DOHH2 (cell line): ENCODE measurements around the gene CD151.
A peak's percentile ranks its signal among the peaks of the same experiment; 100 is the strongest.

Experiments used
- H3F3A ChIP-seq: fragments of 200-600 bp; sonication (generic), shearing (Covaris generic); 2 replicates; pipeline ENCODE4 v1.6.0; 2016; ENCODE audit warnings: antibody characterized with exemption, mild to moderate bottlenecking; ENCODE audit not compliant: control insufficient read depth, insufficient read depth
- H3K27ac ChIP-seq: fragments of 200-600 bp; sonication (generic); 2 replicates; pipeline ENCODE4 v1.5.1; 2014; ENCODE audit warnings: low read depth, mild to moderate bottlenecking, low read length, moderate library complexity
- H3K27me3 ChIP-seq: fragments of 200-600 bp; sonication (generic); 2 replicates; pipeline ENCODE4 v1.6.1; 2014; ENCODE audit warnings: mild to moderate bottlenecking, low read length, mixed read lengths; ENCODE audit not compliant: control insufficient read depth
- H3K36me3 ChIP-seq: fragments of 200-600 bp; sonication (generic); 2 replicates; pipeline ENCODE4 v1.6.1; 2014; ENCODE audit warnings: mild to moderate bottlenecking, low read length, moderate library complexity, mixed read lengths; ENCODE audit not compliant: control insufficient read depth
- H3K4me1 ChIP-seq: fragments of 200-600 bp; sonication (generic); 2 replicates; pipeline ENCODE4 v1.6.1; 2014; ENCODE audit warnings: mild to moderate bottlenecking, low read length, mixed read lengths; ENCODE audit not compliant: control insufficient read depth
- H3K4me2 ChIP-seq: fragments of 200-600 bp; sonication (generic); 2 replicates; pipeline ENCODE4 v1.6.0; 2014; ENCODE audit warnings: mild to moderate bottlenecking, low read length, moderate library complexity
- H3K4me3 ChIP-seq: fragments of 200-600 bp; sonication (generic); 2 replicates; pipeline ENCODE4 v1.5.1; 2014; ENCODE audit warnings: mild to moderate bottlenecking, low read length, mixed read lengths
- H3K79me2 ChIP-seq: fragments of 200-600 bp; sonication (generic); 2 replicates; pipeline ENCODE4 v1.6.1; 2014; ENCODE audit warnings: mild to moderate bottlenecking, low read length, mixed read lengths; ENCODE audit not compliant: control insufficient read depth
- H3K9me2 ChIP-seq: fragments of 200-600 bp; sonication (generic); replicated peaks from 2 replicates; pipeline ENCODE4 v1.6.1; 2014; ENCODE audit warnings: mild to moderate bottlenecking, low read length, mixed read lengths; ENCODE audit not compliant: control insufficient read depth
- H3K9me3 ChIP-seq: fragments of 200-600 bp; sonication (generic); 2 replicates; pipeline ENCODE4 v1.6.1; 2014; ENCODE audit warnings: antibody characterized with exemption, low read length, mixed read lengths; ENCODE audit not compliant: control insufficient read depth, insufficient read depth
- H4K20me1 ChIP-seq: fragments of 200-600 bp; sonication (generic); 2 replicates; pipeline ENCODE4 v1.6.0; 2014; ENCODE audit warnings: low read depth, mild to moderate bottlenecking, antibody characterized with exemption, low read length, moderate library complexity; ENCODE audit not compliant: control insufficient read depth, insufficient read depth
- CTCF ChIP-seq: fragments of 200-600 bp; sonication (generic); IDR thresholded peaks from one replicate; pipeline ENCODE4 v1.5.1; 2014; ENCODE audit warnings: antibody characterized with exemption, mild to moderate bottlenecking, low read depth, low read length; ENCODE audit not compliant: poor library complexity, severe bottlenecking
- EZH2phosphoT487 ChIP-seq: fragments of 200-600 bp; sonication (generic); IDR thresholded peaks from 2 replicates; pipeline ENCODE4 v1.6.1; 2017; ENCODE audit warnings: borderline replicate concordance, mild to moderate bottlenecking, antibody characterized with exemption, low read length, moderate library complexity, mixed read lengths

The CD151 gene

GRCh38 chr11:831118-831864 lies 1.5 kb upstream of the CD151 start:
- no peaks in the 10 kb centered on the region for H3K9me3 ChIP-seq
- H3F3A ChIP-seq: no peaks in the 10 kb centered on the region; the same call in 1 of the 2 replicates
- no peaks in the 10 kb centered on the region for H3K9me2 ChIP-seq
- H3K4me3 ChIP-seq: no peak overlapping the region
- H4K20me1 ChIP-seq: no peaks in the 10 kb centered on the region; the same call in 1 of the 2 replicates
- no peak overlapping the region for H3K27ac ChIP-seq
- H3K4me2 ChIP-seq: peak overlapping the region; percentile 62
- H3K36me3 ChIP-seq: no peaks in the 10 kb centered on the region
- peaks cover 60% of the 10 kb centered on the region for H3K4me1 ChIP-seq
- H3K79me2 ChIP-seq: no peaks in the 10 kb centered on the region
- peaks cover 81% of the 10 kb centered on the region for H3K27me3 ChIP-seq
- TF ChIP-seq EZH2phosphoT487 (no peak), CTCF (no peak)

GRCh38 chr11:831961-832528 lies 707 bp upstream of the CD151 start:
- Histone ChIP-seq H3K27me3 (peaks cover 77% of the 10 kb centered on the region), H3K4me1 (peaks cover 52% of the 10 kb centered on the region), H3K4me2 (peak overlapping the region; percentile 62), H3K9me3 (no peaks in the 10 kb centered on the region), H3F3A (no peaks in the 10 kb centered on the region; the same call in 1 of the 2 replicates), H3K9me2 (no peaks in the 10 kb centered on the region), H3K4me3 (peak overlapping the region; percentile 45), H4K20me1 (no peaks in the 10 kb centered on the region; the same call in 1 of the 2 replicates), H3K36me3 (no peaks in the 10 kb centered on the region), H3K79me2 (no peaks in the 10 kb centered on the region), H3K27ac (no peak overlapping the region)
- TF ChIP-seq CTCF (no peak), EZH2phosphoT487 (peak; percentile 39; the same call in 1 of the 2 replicates)

GRCh38 chr11:833114-833791 lies 501 bp downstream of the CD151 start:
- Histone ChIP-seq H4K20me1 (no peaks in the 10 kb centered on the region), H3K4me2 (peak overlapping the region; percentile 46), H3K9me2 (no peaks in the 10 kb centered on the region), H3K36me3 (peaks cover 7% of the 10 kb centered on the region), H3F3A (no peaks in the 10 kb centered on the region; the same call in 1 of the 2 replicates), H3K9me3 (no peaks in the 10 kb centered on the region), H3K4me1 (peaks cover 40% of the 10 kb centered on the region), H3K27ac (no peak overlapping the region), H3K79me2 (no peaks in the 10 kb centered on the region), H3K4me3 (peak overlapping the region; percentile 44), H3K27me3 (peaks cover 66% of the 10 kb centered on the region)
- TF ChIP-seq CTCF: no peak
- TF ChIP-seq EZH2phosphoT487: no peak
